Activated CD8-positive, alpha-beta memory T cell treated with anti-CD3 and anti-CD28 coated beads, Interleukin-2, amount 10 ng/mL, durations not matched to agents 7 days and 5 days (primary cell): ENCODE measurements around the gene ACSL3. TPM values are rescaled to one million over a fixed set of nuclear protein-coding genes. Genes with fewer than 3 reads are reported as not detected.

Experiments used
- ATAC-seq: fragments of 150-1000 bp; cut with Tn5 transposase; one replicate; pipeline ENCODE4 v1.10.0; 2021; ENCODE audit warnings: moderate library complexity
- CTCF ChIA-PET: fragments of 350-600 bp; sonication (Branson Sonifier 250); formaldehyde crosslinking; loops from one replicate; lab custom pipeline; 2021; ENCODE audit warnings: antibody characterized with exemption; lab: Charles Lee
- DNase-seq: peaks from one replicate; pipeline ENCODE4 v3.0.0-alpha.2; 2020
- H3K27ac Mint-ChIP-seq: one replicate; pipeline ENCODE4 v1.8.0; 2021; ENCODE audit warnings: mild to moderate bottlenecking, mixed read lengths
- H3K27me3 Mint-ChIP-seq: one replicate; pipeline ENCODE4 v1.8.0; 2021; ENCODE audit warnings: mixed read lengths
- H3K36me3 Mint-ChIP-seq: one replicate; pipeline ENCODE4 v1.8.0; 2021; ENCODE audit warnings: mild to moderate bottlenecking, mixed read lengths
- H3K4me1 Mint-ChIP-seq: one replicate; pipeline ENCODE4 v1.8.0; 2021; ENCODE audit warnings: mixed read lengths
- H3K4me3 Mint-ChIP-seq: one replicate; pipeline ENCODE4 v1.8.0; 2021; ENCODE audit warnings: mild to moderate bottlenecking, moderate library complexity, mixed read lengths
- H3K9me3 Mint-ChIP-seq: one replicate; pipeline ENCODE4 v1.8.0; 2022; ENCODE audit warnings: low read depth, mixed read lengths
- total RNA-seq, 2 experiments: library from RNA; stranded (reverse); gene quantifications; one replicate each; pipeline ENCODE4 v1.2.3, GENCODE V29; 2021

Gene ACSL3
- total RNA-seq, 2 experiments from 2014 or later: 32.1 to 58.7 TPM

DNA sequence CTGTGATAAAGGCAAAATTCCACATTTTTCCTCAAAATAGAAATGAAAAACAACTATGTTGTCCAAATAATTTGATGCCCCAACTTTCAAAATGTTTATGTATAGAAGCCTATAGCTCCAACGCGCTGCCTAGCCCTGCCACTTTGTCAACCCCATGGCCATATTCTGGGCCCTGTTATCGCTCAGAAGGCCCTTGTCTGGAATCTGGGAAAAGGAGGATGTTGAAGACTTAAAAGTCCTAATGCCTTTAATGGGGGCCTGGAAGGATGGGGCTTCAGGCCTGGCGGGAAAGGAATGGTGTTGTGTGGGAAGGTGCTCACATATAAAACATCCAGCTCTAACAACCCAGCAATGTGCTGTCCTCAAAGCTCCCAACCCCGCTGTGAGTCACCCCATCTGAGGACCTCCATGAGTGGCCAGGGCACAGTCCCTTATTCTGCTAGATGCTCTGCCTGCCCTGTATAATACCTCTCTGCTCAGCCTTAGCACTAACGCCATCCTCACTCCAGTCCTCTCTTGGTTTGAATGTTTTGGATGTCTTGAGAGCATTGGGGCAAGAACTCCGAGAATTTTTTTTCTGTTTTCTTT lies 86.0 kb downstream of the ACSL3 start:
- H3K4me3 Mint-ChIP-seq: no peak overlapping the region
- H3K27ac Mint-ChIP-seq: no peak overlapping the region
- no peak for ATAC-seq
- peaks cover 18% of the 10 kb centered on the region for H3K27me3 Mint-ChIP-seq
- CTCF ChIA-PET: interaction anchor here (0.8 to 2.5 kb wide), 4 partner anchors 8 to 256 kb away, joined by 3 to 12 read pairs (median 6); no protein-coding TSS in a partner anchor
- H3K36me3 Mint-ChIP-seq: peaks cover under 1% of the 10 kb centered on the region
- H3K9me3 Mint-ChIP-seq: no peaks in the 10 kb centered on the region
- H3K4me1 Mint-ChIP-seq: peaks cover 5% of the 10 kb centered on the region
- no peak for DNase-seq

DNA sequence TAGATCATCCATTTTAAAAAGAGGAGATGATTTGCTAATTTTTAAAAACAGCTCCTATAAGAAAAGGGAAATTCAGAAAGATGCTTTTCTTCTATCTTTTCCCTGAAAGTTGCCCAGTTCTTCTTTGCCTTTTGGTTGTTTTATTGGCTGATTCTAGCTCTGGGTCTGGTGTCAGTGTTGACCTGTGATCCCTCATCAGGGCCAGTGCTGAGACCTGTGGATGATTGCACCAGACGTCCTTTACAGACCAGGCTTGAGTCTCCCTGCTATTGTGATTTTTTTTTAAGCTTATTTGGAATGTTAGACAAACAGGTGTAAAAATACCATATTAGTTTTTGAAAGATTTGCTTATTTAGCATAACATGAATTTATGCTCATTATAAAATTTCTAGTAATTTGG lies 88.2 kb downstream of the ACSL3 start:
- no peak overlapping the region for H3K4me3 Mint-ChIP-seq
- ATAC-seq (no peak), DNase-seq (no peak)
- H3K9me3 Mint-ChIP-seq: no peaks in the 10 kb centered on the region
- H3K4me1 Mint-ChIP-seq: no peaks in the 10 kb centered on the region
- H3K27me3 Mint-ChIP-seq: peaks cover 19% of the 10 kb centered on the region
- no peak overlapping the region for H3K27ac Mint-ChIP-seq
- H3K36me3 Mint-ChIP-seq: no peaks in the 10 kb centered on the region
- CTCF ChIA-PET: no interaction called here

DNA sequence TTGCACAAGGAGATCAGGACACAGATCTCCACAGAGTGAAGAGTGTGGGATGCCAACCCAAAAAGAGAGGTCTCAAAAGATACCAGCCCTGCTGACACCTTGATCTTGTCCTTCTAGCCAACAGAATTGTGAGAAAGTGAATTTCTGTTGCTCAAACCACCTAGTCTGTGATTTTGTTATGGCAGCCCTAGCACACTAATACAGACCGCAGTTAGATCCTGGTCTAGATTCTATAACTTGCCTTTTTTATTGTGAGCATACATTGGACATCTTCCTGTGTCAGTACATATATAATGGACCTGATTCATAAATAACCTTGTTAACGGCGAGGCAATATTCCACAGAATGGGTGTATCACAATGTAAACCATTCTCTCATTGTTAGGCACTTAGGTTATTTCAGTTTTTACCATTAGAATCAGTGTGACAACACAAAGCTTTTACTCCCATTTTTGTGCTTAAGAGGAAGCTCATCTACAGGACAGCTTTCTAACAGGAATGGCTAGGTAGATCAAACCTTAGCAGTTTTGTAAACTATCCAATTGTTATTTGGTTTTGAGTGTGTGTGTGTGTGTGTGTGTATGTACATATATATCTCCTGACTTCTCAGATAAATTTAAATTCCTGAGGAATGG lies 89.0 kb downstream of the ACSL3 start:
- DNase-seq (no peak), ATAC-seq (no peak)
- Mint-ChIP-seq H3K27me3 (peaks cover 22% of the 10 kb centered on the region), H3K36me3 (no peaks in the 10 kb centered on the region), H3K4me1 (no peaks in the 10 kb centered on the region), H3K27ac (no peak overlapping the region), H3K9me3 (no peaks in the 10 kb centered on the region), H3K4me3 (no peak overlapping the region)
- CTCF ChIA-PET: interaction anchor here (1.0 kb wide), 1 partner anchor 10 kb away, joined by 4 read pairs; no protein-coding TSS in a partner anchor

DNA sequence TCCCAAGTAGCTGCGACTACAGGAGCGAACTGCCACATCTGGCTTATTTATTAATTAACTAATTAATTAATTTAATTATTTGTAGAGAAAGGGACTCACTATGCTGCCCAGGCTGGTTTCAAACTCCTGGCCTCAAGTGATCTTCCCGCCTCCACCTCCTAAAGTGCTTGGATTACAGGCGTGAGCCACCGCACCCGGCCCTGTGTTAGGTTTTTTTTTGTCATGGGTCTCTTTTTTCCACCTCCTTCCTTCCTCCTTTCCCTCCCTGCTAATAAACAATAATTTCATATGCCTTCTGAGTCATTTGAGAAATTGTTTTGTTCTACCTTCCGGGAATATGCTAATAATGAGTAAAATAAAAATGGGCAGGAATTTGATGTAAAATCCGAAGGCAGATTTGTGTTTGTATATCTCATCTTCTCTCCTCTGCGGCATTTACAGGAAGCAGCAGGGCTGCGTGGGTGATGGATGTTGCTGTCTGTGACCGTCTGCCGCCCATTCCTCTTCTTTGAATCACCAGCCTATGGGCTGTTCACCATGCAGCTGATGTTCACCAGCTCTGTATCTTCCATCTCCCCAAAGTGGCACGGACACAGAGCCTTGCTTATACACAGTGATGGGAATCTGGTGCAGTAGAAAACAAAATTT lies 89.9 kb downstream of the ACSL3 start:
- Mint-ChIP-seq H3K36me3 (no peaks in the 10 kb centered on the region), H3K4me1 (no peaks in the 10 kb centered on the region), H3K4me3 (no peak overlapping the region), H3K27ac (no peak overlapping the region), H3K9me3 (no peaks in the 10 kb centered on the region), H3K27me3 (peaks cover 23% of the 10 kb centered on the region)
- CTCF ChIA-PET: interaction anchor here (1.0 kb wide), 1 partner anchor 11 kb away, joined by 4 read pairs; no protein-coding TSS in a partner anchor
- ATAC-seq (no peak), DNase-seq (no peak)

- no peak for DNase-seq
- Mint-ChIP-seq H3K27me3 (peaks cover 29% of the 10 kb centered on the region), H3K4me1 (no peaks in the 10 kb centered on the region), H3K9me3 (no peaks in the 10 kb centered on the region), H3K4me3 (no peak overlapping the region), H3K27ac (no peak overlapping the region), H3K36me3 (no peaks in the 10 kb centered on the region)
- ATAC-seq: no peak
- CTCF ChIA-PET: no interaction called here
Measured at GRCh38 chr2:222952204-222952603, 91.4 kb downstream of the ACSL3 start.

DNA sequence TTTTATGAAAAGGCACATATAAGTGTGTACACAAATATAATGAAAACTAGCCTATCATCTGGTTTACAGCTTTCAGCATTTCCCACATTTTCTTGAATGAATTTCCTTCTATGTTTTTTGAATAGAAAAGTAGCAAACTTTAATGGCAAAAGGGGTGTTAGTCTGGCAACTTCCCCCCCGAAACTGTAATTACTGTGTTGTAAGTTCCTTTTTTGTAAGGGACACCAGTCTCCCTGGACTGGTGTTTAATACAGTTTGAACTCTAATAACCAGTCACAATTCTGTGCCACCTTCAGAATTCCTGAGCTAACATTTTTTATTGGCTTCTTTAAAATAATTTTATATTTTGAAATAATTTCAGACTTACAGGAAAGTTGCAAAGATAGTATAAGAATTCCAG lies 94.2 kb downstream of the ACSL3 start:
- no peak overlapping the region for H3K27ac Mint-ChIP-seq
- no peak for ATAC-seq
- CTCF ChIA-PET: no interaction called here

DNA sequence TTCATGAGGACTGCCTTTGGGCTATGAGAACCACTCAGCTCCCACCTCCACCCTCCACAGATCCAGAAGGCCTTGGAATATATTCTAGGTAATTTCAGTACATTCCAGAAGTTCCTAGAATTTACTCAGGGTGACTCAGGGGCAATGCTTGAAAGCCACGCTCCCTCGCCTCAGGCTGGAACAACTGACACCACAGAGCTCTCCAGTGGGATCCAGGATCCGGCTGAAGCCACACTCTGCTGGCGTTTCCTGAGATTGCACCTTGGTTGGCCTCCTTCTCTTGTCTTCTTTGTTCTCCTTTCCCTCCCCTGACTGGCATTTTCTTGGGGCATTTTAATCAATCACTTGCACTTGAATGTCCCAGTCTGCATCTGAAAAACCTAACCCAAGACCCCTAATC lies 98.5 kb downstream of the ACSL3 start:
- Mint-ChIP-seq H3K4me3 (no peak overlapping the region), H3K36me3 (no peaks in the 10 kb centered on the region), H3K27ac (no peak overlapping the region), H3K9me3 (no peaks in the 10 kb centered on the region), H3K27me3 (peaks cover 28% of the 10 kb centered on the region), H3K4me1 (no peaks in the 10 kb centered on the region)
- DNase-seq (no peak), ATAC-seq (no peak)
- CTCF ChIA-PET: interaction anchor here (0.9 to 1.8 kb wide), 2 partner anchors 12 to 20 kb away, joined by 3 to 4 read pairs; no protein-coding TSS in a partner anchor

More for the DNA sequence above, 94.2 kb downstream of the ACSL3 start:
- H3K36me3 Mint-ChIP-seq: no peaks in the 10 kb centered on the region
- no peaks in the 10 kb centered on the region for H3K4me1 Mint-ChIP-seq
- H3K9me3 Mint-ChIP-seq: no peaks in the 10 kb centered on the region
- H3K4me3 Mint-ChIP-seq: no peak overlapping the region
- H3K27me3 Mint-ChIP-seq: peaks cover 30% of the 10 kb centered on the region
- DNase-seq: no peak

GRCh38 chr2:222960126-222960525 lies 99.3 kb downstream of the ACSL3 start:
- no peak overlapping the region for H3K27ac Mint-ChIP-seq
- DNase-seq: no peak
- H3K4me1 Mint-ChIP-seq: no peaks in the 10 kb centered on the region
- CTCF ChIA-PET: interaction anchor here (0.9 to 1.8 kb wide), 2 partner anchors 12 to 21 kb away, joined by 3 to 4 read pairs; no protein-coding TSS in a partner anchor
- H3K27me3 Mint-ChIP-seq: peaks cover 28% of the 10 kb centered on the region
- no peak for ATAC-seq
- no peaks in the 10 kb centered on the region for H3K9me3 Mint-ChIP-seq
- no peaks in the 10 kb centered on the region for H3K36me3 Mint-ChIP-seq
- no peak overlapping the region for H3K4me3 Mint-ChIP-seq

DNA sequence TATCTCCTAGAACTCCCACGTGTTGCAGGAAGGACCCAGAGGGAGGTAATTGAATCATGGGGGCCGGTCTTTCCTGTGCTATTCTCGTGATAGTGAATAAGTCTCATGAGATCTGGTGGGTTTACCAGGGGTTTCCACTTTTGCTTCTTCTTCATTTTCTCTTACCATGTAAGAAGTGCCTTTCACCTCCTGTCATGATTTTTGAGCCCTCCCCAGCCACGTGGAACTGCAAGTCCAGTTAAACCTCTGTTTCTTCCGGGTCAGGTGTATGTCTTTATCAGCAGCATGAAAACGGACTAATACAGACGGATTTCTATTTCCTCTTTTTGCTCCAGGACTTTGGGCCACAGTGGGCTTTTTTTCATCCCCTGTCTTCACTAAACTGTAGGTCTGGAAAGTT lies 102.8 kb downstream of the ACSL3 start:
- H3K9me3 Mint-ChIP-seq: no peaks in the 10 kb centered on the region
- no peak overlapping the region for H3K4me3 Mint-ChIP-seq
- H3K27ac Mint-ChIP-seq: no peak overlapping the region
- ATAC-seq (no peak), DNase-seq (no peak)
- no peaks in the 10 kb centered on the region for H3K4me1 Mint-ChIP-seq
- peaks cover 30% of the 10 kb centered on the region for H3K27me3 Mint-ChIP-seq
- no peaks in the 10 kb centered on the region for H3K36me3 Mint-ChIP-seq
- CTCF ChIA-PET: no interaction called here

GRCh38 chr2:222964376-222965031 lies 103.7 kb downstream of the ACSL3 start:
- H3K9me3 Mint-ChIP-seq: no peaks in the 10 kb centered on the region
- no peak overlapping the region for H3K27ac Mint-ChIP-seq
- no peak for ATAC-seq
- peaks cover 24% of the 10 kb centered on the region for H3K27me3 Mint-ChIP-seq
- no peak for DNase-seq
- no peaks in the 10 kb centered on the region for H3K36me3 Mint-ChIP-seq
- H3K4me1 Mint-ChIP-seq: no peaks in the 10 kb centered on the region
- H3K4me3 Mint-ChIP-seq: no peak overlapping the region
- CTCF ChIA-PET: no interaction called here

DNA sequence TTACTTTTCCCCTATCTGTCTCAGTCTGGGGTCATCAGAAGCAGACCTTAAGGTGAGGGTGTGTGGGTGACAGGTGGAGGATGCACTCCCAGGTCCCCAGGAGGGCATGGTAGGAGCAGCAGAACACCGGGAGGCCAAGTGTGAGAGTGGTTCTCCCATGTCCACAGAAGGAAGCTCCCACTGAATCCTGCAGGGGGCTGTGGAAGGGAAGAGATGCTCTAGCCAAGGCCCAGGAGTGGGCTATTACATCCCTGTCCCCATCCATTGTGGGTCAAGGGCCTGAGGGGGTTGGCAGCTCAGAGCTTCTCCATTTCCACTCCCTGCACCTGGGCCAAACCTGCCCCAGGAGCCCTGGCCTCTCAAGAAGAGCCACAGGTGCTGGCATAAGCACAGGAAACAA lies 104.7 kb downstream of the ACSL3 start:
- Mint-ChIP-seq H3K27ac (no peak overlapping the region), H3K4me3 (no peak overlapping the region), H3K9me3 (no peaks in the 10 kb centered on the region), H3K4me1 (no peaks in the 10 kb centered on the region), H3K36me3 (no peaks in the 10 kb centered on the region), H3K27me3 (peaks cover 16% of the 10 kb centered on the region)
- ATAC-seq: no peak
- DNase-seq: no peak
- CTCF ChIA-PET: interaction anchor here (1.2 kb wide), 1 partner anchor 40 kb away, joined by 3 read pairs; no protein-coding TSS in a partner anchor

DNA sequence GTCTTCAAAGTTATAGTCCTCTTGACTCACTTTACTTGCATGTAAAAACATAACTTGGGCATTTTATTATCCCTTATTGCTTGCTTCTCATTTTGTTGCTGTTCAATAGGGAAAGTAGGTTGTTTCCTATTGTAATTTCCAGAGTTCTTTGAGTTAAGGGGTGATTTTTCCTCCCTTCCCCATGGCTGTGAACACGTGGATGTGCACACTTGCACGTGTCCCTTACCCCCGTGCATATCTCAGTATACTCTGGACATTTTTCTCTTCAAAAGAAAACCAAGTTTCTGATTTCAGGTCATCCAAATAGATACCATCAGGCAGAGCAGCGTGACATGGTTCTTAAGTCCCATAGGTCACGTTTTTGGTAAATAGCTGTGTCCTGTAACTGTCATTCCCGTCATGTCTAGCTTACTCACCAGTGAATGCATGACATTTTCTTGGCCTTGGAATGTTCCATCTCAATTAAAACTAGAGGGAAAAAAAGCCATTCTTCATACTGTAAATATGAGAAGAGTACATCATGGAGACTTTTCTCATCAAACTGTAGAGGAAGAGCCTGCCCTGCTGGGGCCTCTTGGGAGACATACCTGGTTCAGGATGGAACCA lies 107.8 kb downstream of the ACSL3 start:
- CTCF ChIA-PET: no interaction called here
- peaks cover 15% of the 10 kb centered on the region for H3K27me3 Mint-ChIP-seq
- no peaks in the 10 kb centered on the region for H3K36me3 Mint-ChIP-seq

GRCh38 chr2:222969491-222969890 lies 108.7 kb downstream of the ACSL3 start:
- Mint-ChIP-seq H3K36me3 (no peaks in the 10 kb centered on the region), H3K9me3 (no peaks in the 10 kb centered on the region), H3K4me3 (no peak overlapping the region), H3K27me3 (peaks cover 15% of the 10 kb centered on the region), H3K27ac (no peak overlapping the region), H3K4me1 (no peaks in the 10 kb centered on the region)
- CTCF ChIA-PET: no interaction called here
- ATAC-seq (no peak), DNase-seq (no peak)

More for the DNA sequence above, 107.8 kb downstream of the ACSL3 start:
- DNase-seq: no peak
- no peak overlapping the region for H3K27ac Mint-ChIP-seq
- no peak for ATAC-seq
- no peak overlapping the region for H3K4me3 Mint-ChIP-seq
- no peaks in the 10 kb centered on the region for H3K4me1 Mint-ChIP-seq
- H3K9me3 Mint-ChIP-seq: no peaks in the 10 kb centered on the region
